ENCODE data around the gene FNDC5.

The FNDC5 gene

DNA sequence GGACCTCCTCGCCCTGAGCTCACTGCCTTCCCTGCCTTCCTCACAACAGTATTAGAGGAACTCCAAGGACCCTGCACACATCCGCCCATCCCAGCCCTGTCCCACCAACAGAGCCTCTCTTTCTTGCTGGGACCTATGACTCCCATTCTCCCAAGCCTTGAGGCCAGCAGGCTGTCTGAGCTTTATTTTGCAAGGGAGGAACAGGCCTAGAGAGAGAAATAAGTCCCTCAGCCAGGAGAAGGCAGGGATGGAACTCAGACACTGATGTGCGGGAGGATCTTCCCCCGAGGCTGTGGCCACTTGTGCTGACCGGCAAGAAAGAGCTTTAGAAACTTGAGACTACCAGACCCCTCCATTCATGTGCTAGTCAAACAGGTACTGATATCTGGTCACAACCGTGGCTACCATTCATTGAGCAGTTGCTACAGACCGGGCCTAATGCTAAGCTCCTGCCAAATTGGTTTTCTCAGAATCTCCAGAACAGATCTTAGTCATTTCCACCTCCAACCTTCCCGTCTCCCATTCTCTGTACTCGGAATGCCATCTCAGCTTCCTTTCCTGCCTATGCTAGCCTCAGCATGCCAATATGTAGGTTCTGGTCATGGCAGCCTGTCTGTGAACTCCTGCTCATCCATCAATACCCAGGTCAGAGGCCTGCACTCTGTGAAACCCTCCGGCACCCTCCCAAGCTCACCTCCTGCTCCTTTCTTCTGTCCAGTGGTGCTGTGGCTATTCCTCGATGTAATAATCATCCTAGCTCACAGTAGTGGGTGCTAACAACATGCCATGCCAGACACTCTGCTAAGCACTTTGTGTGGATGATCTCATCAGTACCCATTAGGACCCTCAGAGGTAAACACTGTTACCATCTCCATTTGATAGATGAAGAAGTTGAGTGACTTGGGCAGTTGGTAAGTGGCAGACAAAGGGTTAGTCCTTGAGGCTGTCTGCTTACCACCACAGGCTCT is 26.7 kb upstream of the FNDC5 start:
- DNase-seq (ENCODE audit: low spot score): no peak

DNA sequence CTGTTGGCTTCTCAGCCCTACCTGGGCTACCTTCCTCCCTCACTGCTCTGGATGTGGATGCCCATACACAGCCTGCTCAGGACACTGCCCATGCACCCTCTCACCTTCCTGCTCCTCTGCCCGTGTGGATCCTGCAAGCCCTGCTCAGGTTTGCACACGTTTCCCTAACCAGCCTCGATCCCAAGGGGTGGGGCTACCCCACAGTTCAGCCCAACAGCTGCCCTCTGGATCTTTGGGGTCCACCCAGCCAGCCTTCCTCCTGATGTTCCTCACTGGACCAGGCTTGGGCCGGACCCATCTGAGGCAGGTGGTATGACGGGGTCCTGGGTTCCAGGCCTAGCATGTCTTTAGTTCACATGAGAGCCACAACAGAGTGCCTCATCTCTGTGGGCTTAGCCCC is 25.7 kb upstream of the FNDC5 start:
- no peak for DNase-seq (ENCODE audit: low spot score)

DNA sequence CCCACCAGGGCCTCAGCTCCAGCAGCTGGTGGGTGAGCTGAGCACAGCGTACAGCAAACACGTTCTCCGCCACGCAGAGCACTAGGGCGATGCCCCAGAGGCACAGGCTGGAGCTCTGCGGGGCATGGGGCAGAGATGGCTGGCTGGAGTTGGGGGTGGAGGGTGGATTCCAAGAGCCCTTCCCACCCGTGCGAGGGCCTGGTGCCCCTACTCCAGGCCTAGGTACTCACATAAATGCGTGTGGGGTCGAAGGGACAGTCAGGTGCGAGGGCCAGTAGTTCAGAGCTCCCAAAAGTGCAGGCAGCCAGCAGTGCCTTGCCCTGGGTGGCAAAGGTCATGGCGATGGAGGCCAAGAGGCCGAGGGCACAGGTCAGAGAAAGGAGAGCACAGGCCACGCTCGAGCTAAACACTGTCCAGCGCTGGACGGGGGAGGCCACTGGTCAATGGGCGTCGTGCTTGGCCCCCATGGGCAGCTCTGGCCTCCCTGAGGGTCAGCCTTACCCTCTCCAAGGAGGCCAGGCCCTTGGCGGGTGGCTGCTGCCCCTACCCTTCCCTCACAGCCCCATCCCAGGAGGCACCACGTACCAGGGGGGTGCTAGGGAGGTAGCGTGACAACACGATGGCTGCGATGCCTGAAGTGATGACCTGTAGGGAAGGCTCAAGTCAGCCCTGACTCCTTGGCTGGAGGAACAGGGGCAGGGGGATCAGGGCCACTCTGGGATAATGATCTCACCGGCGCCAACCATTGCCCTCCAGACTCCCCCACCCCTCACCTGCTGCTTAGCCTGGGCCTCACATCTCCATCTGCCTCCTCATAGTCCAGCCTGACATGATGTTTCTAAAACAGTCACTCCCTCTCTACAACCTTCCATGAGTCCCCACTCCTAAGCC is 24.9 kb upstream of the FNDC5 start:
- DNase-seq (ENCODE audit: low spot score): no peak

DNA sequence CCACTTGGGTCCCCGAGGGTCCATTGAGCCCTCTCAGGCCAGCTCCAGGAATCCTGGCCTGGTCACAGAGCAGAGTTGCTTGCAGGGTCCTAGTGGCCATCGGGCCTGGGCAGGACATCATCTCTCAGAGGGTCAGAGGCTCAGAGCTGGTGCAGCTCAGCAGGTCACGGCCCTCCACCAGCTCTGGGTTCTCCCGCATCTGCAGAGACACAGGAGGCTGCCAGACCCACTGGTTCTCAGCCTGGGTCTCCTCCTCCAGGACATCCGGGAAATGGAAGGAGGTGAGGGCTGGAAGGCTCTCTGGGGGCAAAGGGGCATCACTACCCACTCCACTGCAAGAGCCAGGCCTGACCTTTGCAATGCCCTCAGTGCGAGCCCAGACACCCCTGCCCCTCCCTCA is 24.0 kb upstream of the FNDC5 start:
- DNase-seq (ENCODE audit: low spot score): no peak

DNA sequence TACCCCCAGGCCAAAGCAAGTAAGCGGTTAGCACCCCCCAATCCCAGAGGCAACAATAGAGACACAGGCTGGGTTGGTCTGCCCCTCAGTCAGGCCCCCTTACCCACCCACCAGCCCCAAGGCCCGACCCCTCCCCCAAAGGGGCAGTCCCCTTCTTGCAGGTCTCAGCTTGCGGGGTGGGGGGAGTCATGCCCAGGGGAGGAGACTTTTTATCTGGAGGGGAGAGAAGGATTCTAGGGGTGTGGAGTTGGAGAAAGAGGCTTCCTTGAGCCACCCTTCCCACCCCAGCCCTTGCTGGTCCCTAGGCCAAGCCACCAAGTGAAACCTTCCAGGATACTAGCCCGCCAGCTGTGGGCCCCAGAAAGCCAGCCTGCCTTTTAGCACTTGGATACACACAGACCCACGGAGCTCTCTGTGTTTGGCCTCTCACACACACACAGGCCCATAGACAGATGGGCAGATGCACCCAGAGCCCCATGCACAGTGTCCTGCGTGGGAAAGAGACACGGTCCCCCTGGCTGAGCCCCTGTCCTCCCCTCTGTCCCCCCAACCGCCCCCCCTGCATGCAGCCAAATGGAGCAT is 23.4 kb upstream of the FNDC5 start:
- DNase-seq (ENCODE audit: low spot score): no peak

DNA sequence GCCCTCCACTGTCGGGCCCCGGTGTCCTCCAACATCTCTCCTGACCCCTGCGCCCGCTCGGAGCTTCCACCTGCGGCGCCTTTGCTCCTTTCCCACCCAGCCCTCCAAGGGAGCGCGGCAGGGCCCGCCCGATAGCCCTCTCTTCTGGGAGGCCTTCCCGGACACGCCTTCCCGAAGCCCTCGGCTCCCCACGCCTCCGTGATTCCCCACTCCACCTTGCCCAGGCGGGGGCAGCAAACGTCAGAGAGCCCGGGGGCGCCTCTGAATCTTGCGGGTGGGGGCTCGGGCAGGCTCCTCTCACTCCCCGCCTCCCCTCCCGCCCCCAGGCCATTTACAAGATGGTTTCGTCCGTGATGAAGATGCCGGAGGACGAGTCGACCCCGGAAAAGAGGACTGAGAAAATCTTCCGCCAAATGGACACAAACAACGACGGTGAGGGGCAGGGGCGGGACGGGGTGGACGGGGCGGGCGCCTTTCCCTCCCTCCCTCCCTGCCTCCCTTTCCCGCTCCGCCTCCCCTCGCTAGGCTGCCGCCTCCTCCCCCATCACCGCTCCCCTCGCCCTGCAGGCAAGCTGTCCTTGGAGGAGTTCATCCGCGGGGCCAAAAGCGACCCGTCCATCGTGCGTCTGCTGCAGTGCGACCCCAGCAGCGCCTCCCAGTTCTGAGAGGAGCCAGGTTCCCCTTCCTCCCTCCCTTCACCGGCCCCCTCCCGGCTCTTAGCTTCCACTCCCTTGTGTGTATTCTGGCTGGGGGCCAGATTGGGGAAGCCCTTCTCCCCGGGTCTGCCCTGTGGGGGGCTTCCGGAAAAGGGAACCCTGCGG is 22.7 kb upstream of the FNDC5 start:
- DNase-seq (ENCODE audit: low spot score): no peak

DNA sequence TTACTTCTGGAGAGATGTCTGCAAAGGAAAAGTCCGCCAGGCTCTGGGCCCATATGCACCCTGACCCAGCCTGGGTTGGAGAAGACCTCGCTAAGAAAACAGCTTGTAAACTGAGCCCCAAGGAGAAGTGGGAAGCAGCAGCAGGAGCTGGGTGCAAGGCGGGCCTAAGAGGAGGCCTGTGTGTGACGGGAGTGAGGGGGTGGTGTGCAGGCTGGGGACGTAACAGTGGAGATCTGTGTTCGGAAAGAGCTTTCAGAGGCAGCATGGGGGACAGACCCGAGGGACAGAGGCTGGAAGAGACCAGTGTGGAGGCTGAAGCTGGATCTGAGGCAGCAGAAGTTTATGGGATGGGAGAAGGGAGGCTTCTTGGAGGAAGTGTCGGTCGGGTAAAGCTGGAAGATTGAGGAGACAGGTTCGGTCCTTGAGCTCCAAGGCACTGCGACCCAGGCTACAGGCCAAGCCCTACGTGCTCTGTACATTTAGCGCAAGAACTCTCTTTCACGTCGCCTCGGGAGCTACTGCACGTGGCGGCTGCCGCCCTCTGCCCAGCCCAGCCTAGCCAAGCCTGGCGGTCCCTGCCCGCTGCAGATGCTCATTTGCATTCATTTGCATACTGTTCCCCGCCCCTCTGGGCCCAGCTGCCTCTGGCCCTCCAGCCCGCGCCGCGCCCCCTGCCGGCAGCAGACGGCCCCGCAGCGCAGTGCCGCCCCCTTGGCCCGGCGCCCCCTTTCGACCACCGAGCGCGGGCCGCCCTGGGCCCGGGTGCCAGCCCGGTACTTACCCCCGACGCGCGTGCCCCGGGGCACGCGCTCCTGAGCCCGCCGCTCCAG is 21.9 kb upstream of the FNDC5 start:
- peak; percentile 61 for DNase-seq (ENCODE audit: low spot score)

DNA sequence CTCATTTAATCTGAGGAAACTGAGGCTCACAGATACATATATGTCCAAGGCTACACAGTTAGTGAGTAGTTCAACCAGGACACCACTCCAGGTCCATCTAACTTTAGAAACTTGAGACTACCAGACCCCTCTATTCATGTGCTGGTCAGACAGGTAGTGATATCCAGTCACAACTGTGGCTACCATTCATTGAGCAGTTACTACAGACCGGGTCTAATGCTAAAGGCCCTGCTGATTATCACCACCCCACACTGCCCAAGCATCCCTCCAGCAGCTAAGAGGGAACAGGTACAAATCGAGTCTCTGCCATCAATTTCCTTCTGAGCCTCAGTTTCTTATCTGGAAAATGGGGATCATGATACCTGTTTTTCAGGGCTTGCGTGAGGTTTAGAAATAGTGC is 20.9 kb upstream of the FNDC5 start:
- no peak for DNase-seq (ENCODE audit: low spot score)

DNA sequence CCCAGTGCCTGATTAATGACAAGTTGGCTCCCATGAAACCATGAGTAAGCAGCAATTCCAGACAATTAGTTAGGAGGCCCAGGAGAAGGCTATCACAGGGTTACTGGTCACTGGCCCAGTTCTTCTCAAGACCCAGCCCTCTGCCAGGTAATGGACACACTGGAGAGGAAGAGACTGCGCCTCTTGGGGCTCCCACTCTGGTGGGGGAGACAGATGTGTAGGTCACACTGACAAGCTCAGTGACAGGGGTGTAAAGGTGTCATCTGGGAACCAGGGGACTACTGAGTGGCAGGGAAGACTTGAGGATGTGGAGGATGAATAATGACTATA is 20.5 kb upstream of the FNDC5 start:
- no peak for DNase-seq (ENCODE audit: low spot score)

DNA sequence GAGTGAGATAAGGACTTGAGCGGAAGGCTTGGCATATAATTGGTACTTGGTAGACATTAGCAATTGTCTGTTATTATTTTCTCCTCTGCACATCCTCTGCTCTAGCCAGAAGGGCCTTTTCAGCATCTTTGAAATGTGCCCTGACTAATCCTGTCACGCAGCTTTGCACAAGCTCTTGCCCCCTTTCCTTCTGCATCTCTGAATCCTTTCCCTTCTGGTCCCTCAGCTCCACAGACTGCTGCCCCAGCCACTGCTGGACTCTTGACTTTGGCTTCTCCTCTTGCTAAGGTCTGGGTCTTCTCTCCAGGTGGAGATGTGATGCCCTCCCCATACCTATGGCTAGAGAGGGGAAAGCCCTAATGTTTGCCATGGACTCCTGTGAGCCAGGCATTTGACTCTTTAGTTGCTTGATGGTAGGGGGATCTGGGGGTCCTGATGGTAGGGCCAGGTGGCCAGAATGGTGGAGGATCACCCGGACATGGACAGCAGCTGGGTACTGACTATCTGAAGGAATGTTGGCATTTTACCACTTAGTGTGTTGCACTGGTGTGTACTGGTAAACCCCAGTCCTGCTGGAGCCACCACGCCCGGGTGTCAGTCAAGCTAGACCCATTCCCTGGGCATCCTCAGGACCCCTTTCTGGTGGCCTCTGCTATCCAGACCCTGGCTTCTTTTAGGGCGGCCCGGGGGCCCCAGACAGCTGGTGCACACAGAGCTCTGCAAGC is 20.0 kb upstream of the FNDC5 start:
- no peak for DNase-seq (ENCODE audit: low spot score)

DNA sequence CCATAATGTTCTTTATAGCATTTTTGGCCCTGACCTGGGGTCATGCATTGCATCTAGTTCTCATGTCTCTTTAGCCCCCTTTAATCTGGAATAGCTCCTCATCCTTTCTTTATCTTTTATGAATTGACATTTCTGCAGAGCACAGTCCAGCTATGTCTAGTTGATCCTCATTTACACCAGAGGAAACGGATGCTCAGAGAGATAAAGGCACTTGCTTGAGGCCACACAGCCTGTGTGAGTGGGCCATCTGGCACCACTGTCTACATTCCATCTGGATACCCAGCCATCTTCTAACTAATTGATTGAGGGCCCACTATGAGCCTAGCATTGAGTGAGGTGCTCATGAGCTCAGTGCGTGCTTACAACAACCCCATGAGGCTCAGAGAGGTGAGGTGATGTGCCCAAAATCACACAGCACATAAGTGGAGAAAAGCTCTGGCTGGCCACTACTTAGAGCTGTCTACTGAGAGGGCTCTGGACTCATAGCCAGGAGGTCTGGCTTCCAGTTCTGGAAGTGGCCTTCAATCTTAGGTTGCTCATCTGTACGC is 19.1 kb upstream of the FNDC5 start:
- no peak for DNase-seq (ENCODE audit: low spot score)

DNA sequence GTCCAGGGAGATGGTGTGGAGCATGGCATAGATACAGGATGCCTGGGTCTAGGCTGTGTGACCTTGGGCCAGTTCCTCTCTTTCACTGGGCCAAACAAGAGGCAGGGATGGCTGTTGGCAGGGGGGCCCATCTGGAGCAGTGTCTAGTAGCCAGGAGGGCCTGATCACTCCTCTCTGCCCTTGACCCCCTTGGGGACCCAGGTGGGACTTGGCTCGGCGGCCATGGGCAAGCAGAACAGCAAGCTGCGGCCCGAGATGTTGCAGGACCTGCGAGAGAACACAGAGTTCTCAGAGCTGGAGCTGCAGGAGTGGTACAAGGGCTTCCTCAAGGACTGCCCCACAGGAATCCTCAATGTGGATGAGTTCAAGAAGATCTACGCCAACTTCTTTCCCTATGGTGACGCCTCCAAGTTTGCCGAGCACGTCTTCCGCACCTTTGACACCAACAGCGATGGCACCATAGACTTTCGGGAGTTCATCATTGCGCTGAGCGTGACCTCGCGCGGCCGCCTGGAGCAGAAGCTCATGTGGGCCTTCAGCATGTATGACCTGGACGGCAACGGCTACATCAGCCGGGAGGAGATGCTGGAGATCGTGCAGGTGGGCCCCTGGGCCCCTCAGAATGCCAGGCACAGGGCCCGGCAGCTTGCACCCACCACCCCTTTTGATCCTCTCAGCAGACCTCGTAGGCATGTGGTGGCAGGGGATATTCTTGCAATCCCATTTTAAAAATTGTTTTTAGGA is 18.1 kb upstream of the FNDC5 start:
- no peak for DNase-seq (ENCODE audit: low spot score)

DNA sequence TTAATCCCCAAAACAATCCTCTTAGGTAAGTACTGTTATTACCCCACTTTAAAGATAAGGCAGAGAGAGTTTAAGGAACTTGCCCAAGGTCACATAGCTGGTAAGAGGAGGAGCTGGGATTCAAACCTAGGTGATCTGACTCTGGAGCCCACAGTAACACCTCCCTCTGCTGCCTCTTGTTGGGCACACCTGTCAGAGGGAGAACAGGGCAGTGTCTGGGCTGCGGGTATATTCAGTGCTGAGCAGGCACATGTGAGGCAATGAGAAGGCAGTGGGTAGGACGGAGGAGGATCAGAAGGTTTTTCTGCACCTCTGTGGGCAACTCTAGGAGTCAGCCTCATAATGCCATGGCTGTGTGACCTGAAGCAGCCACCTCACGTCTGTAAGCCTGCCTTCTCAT is 17.4 kb upstream of the FNDC5 start:
- DNase-seq (ENCODE audit: low spot score): no peak

DNA sequence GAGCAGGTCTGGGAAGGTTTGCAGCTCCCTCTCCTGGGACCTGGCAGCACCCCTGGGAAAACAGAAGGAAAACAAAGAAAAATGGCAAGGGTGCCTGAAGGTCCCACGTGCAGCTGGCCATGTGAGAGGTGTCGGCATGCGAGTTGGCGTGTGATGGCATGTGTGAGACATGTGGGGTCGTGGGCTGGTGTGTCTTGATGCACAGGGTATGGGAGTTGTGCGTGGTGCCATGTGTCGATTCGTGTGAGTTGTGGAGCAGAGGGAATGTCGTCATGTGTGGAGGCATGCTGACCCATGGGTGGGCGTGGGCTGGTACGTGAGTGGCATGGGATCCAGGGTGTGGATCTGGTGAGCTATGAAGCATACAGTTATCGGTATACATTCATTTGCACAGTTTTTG is 16.9 kb upstream of the FNDC5 start:
- DNase-seq (ENCODE audit: low spot score): no peak

DNA sequence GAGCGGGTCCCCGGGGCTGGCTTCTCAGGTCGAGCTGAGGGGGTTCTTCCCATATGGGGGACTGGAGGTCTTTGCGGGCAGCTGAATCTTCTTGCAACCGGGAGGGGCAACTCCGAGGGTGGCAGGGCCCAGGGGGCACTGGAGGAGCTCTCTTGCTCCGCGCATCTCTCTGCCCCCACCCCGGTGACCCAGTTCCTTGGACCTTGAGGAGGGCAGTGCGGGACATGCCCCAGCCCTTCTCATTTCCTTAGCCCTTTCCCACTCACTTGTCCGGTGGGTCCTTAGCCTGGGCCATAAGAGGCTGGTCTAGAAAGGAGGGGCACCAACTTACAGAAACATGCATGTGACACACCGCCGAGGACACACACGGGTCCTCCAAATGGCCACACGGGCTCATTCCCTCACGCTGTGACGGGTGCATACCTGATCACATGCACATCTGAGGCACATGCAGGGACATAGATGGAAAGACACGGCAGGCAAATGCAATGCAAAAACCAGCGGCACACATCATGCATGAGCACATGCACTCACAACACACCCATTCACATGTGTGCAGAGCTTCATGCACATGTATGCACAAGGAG is 16.2 kb upstream of the FNDC5 start:
- no peak for DNase-seq (ENCODE audit: low spot score)

DNA sequence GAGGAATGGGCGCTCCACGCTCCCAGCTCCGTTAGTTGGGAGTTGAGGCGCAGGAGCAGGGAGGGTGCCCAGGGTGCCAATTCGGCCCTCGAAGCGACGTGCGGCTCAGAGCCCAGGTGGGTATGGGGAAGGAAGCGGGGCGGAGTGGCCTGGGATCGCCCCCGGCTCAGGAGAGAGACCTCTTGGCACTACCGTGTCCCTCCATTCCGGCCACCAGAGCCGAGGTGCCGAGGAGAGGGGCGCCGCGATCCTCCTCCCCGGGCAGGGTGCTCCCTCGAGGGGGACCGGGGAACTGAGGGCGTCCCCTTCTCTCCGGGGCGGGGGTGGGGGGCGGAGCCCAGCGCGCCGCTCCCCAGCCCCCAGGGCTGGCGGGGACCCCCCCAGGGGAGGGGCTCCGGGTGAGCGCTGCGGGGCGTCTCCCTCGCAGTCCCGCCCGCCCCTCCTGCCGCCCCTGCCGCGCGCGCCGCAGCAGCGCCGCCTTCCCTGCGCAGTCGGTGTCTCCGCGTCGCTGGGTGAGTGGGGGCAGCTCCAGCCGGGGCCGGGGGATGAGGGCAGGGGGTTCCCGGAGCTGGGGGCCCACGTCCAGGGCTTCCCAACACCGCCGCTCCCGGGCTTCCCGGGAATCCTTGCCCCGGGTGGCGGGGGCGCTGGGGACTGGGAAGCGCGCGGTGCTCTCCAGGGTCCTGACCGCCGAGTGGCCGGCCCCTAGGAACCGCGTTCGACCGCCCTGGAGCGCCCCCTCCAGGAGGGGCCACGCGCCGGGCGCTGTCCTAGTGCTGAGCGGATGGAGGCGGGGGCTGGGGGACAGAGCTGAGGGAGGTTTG is 15.5 kb upstream of the FNDC5 start, which contains the start of gene HPCA:
TSS of gene HPCA (plus strand) at position 488 of the 824 bp plus-strand sequence. CDS start 2,408 bp downstream, outside the sequence.
- no peak for DNase-seq (ENCODE audit: low spot score)

DNA sequence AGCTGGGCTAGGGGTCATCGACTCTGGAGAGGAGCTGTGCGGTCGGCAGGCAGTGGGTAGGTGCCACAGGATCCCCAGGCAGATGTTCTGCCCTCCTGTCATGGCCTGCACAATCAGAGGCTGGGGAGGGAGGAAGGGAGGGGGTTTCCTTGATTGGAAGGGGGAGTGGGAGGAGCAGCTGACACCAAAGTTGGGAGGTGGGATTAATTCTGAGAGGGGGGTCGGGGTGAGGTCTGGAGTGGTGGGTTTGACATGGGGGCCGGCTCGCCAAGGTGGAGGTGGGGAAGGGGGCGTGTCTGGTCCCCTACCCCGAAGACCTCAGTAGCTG is 14.9 kb upstream of the FNDC5 start:
- no peak for DNase-seq (ENCODE audit: low spot score)

DNA sequence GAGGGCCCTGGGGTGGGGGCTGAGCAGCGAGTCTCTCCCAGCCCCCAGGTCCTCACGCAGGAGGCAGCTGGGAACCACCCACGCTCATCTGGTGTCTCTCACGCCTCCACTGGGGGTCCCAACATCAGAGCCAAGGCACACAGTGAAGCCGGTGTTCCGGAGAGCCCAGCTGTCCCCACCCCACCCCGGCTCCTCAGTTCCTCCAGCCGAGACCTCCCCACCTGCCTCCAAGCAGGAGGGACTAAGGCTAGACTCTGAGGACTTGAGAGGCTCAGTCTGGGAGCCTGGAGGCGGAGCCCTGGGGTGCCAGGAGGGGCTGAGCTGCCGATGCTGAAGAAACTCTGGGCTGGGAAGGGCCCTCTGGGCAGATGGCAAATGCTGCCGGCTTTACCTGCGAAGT is 14.0 kb upstream of the FNDC5 start:
- DNase-seq (ENCODE audit: low spot score): no peak
